Thyroid gland (tissue), 4 donors: ENCODE results near the gene CIROP. TPM values are rescaled to one million over a fixed set of nuclear protein-coding genes. Genes with fewer than 3 reads are reported as not detected.
A peak's percentile ranks its signal among the peaks of the same experiment; 100 is the strongest.

ENCODE experiments used
- DNase-seq, 2 donors: peaks; one replicate each; pipeline ENCODE4 v3.0.0-alpha.2; 2019
- H3K27ac ChIP-seq, 3 donors: fragments of 200-600 bp; sonication (generic); 1 replicate in 2 of 3; 2 replicates in 1 of 3; pipeline ENCODE4 v1.5.1; 2016 to 2019; ENCODE audit warnings: mild to moderate bottlenecking in 1 of 3, moderate library complexity in 1 of 3
- H3K27me3 ChIP-seq: fragments of 200-600 bp; sonication (generic); one replicate; pipeline ENCODE4 v1.5.1; 2019
- H3K36me3 ChIP-seq, 2 donors: fragments of 200-600 bp; sonication (generic); one replicate each; pipeline ENCODE4 v1.5.1; 2016 to 2019
- H3K4me1 ChIP-seq, 2 donors: fragments of 200-600 bp; sonication (generic); one replicate each; pipeline ENCODE4 v1.5.1; 2017 to 2019
- H3K4me3 ChIP-seq, 3 donors: fragments of 200-600 bp; sonication (generic); replicated peaks in 1 of 3; 1 replicate in 2 of 3; 2 replicates in 1 of 3; pipeline ENCODE4 v1.5.1; 2016; ENCODE audit warnings: mild to moderate bottlenecking in 1 of 3
- H3K9me3 ChIP-seq: fragments of 200-600 bp; sonication (generic); one replicate; pipeline ENCODE4 v1.5.1; 2017
- POLR2A ChIP-seq, 2 donors: fragments of 450-650 bp; IDR thresholded peaks; one replicate each; pipeline ENCODE4 v1.6.1; 2017; ENCODE audit warnings: antibody characterized with exemption in 2 of 2, mild to moderate bottlenecking in 2 of 2, moderate library complexity in 1 of 2
- WGBS, 2 donors: methylation state at CpG; one replicate each; pipeline ENCODE4 v1.1.5; 2017; 5-methylcytosine and 5-hydroxymethylcytosine counted together
- intact Hi-C: fragments of 100-400 bp; cut with DNase I; formaldehyde crosslinking; loops from one replicate; pipeline ENCODE4 v1.15.1; 2023
- total RNA-seq, 4 donors: library from RNA; depleted of rRNA; stranded (reverse); fragments of >200 nt; gene quantifications; one replicate each; pipeline ENCODE4 v1.2.3, GENCODE V29; 2016
- TF ChIP-seq, protein P1 (sequence below), 6 experiments: fragments of 200-600 bp in 3 of 6; fragments of 450-650 bp in 3 of 6; sonication (generic) in 3 of 6; IDR thresholded peaks; one replicate each; pipeline ENCODE4 v1.5.1; 2016 to 2019; ENCODE audit warnings: antibody characterized with exemption in 6 of 6, mild to moderate bottlenecking in 2 of 6, inconsistent platforms in 1 of 6, moderate library complexity in 1 of 6

The CIROP gene
- total RNA-seq, 4 donors from 2014 or later: 0.11 TPM; not detected in 3

DNA sequence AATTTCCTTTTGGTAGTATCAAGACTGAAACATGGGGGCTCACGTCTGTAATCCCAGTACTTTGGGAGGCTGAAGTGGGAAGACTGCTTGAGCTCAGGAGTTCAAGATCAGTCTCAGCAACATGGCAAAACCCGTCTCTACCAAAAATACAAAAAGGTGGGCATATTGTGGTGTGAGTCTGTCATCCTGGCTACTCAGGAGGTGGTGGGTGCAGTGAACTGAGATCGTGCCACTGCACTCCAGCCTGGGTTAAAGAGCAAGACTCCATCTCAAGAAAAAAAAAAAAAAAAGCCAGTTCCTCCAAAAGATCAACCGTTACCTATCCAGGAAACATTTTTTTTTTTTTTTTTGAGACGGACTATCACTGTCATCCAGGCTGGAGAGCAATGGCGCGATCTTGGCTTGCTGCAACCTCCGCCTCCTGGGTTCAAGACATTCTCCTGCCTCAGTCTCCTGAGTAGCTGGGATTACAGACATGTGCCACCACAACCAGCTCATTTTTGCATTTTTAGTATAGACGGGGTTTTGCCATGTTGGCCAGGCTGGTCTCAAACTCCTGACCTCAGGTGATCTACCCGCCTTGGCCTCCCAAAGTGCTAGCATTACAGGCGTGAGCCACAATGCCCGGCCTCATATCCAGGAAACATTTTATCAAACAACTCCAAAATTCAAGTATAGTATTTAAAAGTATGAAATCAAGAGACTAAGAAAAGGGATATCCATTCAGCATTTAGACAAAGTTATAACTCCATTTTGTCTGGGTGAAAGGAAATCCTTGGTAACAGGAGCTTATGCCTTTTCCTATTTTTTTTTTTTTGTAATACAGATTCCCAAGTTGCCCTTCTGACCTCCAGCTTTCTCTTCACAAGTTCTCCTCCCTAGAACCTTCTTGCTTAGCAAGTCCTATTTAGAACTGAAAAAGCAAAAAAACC, 13.2 kb downstream of the CIROP start:
- Histone ChIP-seq H3K9me3 (no peaks in the 10 kb centered on the region), H3K4me3 (no peak overlapping the region), H3K27ac (peak overlapping the region in 2 of 3 donors; percentile 57 to 67), H3K36me3 (peaks cover 28 to 39% of the 10 kb centered on the region in 2 donors), H3K27me3 (no peaks in the 10 kb centered on the region), H3K4me1 (peaks cover 34 to 40% of the 10 kb centered on the region in 2 donors)
- WGBS, 2 donors: 86% methylated on average over 12 of the region's 12 CpGs
- no peak for DNase-seq
- intact Hi-C loops: no loop called here
- no peak for TF ChIP-seq POLR2A (IDR thresholded peaks at IDR 0.05)
- TF ChIP-seq, protein P1, sequence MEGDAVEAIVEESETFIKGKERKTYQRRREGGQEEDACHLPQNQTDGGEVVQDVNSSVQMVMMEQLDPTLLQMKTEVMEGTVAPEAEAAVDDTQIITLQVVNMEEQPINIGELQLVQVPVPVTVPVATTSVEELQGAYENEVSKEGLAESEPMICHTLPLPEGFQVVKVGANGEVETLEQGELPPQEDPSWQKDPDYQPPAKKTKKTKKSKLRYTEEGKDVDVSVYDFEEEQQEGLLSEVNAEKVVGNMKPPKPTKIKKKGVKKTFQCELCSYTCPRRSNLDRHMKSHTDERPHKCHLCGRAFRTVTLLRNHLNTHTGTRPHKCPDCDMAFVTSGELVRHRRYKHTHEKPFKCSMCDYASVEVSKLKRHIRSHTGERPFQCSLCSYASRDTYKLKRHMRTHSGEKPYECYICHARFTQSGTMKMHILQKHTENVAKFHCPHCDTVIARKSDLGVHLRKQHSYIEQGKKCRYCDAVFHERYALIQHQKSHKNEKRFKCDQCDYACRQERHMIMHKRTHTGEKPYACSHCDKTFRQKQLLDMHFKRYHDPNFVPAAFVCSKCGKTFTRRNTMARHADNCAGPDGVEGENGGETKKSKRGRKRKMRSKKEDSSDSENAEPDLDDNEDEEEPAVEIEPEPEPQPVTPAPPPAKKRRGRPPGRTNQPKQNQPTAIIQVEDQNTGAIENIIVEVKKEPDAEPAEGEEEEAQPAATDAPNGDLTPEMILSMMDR (IDR thresholded peaks at IDR 0.05): no peak

DNA sequence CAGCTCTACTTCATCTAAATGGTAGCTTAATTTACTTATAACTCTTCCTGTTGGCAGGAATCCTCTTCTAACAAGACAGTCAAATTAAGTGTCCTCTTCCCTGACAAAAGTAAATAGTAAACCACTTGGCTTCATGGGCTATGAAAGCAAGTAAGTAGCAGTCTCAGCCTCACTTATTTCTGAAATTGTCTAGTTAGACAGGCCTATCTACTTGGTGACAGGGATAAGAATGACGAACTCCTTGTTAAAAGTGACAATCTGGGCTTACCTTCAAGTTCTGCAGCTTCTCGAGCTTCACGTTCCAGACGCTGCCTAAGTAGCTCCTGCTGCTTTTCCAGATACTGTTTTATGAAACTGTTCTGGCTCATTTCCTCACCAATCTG, 14.5 kb downstream of the CIROP start:
- Histone ChIP-seq H3K27me3 (no peaks in the 10 kb centered on the region), H3K36me3 (peaks cover 40 to 42% of the 10 kb centered on the region in 2 donors), H3K4me1 (peaks cover 32 to 39% of the 10 kb centered on the region in 2 donors), H3K4me3 (no peak overlapping the region), H3K27ac (peak overlapping the region; percentile 28 to 67 (median 57)), H3K9me3 (no peaks in the 10 kb centered on the region)
- intact Hi-C loops: no loop called here
- TF ChIP-seq, protein P1 (IDR thresholded peaks at IDR 0.05): no peak
- no peak for TF ChIP-seq POLR2A (IDR thresholded peaks at IDR 0.05)
- 30 to 36% methylated on average over 4 of the region's 4 CpGs for WGBS, 2 donors
- DNase-seq: peak in 1 of 2 donors; percentile 39

DNA sequence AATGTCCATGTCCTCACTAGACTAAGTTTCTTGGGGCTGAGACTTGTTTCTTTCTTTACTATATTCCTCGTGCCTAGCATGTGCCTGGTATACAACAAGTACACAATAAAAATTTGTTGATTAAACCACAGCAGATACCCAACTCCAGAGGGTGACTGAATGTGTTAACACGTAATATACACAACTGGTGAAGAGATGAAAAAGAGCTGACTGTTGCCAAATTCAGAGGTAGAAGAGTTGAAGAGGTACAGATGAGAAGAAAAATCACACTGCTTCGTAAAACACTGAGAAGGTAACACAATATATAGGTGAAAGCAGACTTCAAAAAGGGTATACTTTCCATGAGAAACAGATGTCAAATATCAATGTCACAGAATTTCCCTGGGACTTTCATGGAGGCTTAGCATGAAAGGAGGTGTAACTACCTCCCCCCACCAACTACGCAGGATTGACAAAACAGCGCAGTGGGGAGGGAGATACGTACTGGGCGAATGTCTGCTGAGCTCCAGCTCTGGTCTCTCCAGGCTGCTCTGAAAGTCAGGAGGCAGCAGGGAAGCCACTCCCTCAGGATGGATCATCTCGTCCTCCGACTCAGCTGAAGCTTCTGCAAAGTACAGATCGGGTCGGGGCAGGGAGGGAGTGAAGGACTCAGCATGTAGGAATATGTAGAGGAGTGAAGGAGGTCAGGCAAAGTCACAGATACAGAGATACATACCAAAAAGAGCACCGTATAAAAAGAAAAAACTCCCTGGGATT, 15.1 kb downstream of the CIROP start:
- no peak for DNase-seq
- Histone ChIP-seq H3K4me1 (peaks cover 32 to 39% of the 10 kb centered on the region in 2 donors), H3K36me3 (peaks cover 46% of the 10 kb centered on the region in 2 donors), H3K27ac (peak overlapping the region; percentile 28 to 67 (median 57)), H3K9me3 (no peaks in the 10 kb centered on the region), H3K4me3 (no peak overlapping the region), H3K27me3 (no peaks in the 10 kb centered on the region)
- intact Hi-C loops: no loop called here
- 84 to 85% methylated on average over 12 of the region's 12 CpGs for WGBS, 2 donors
- no peak for TF ChIP-seq POLR2A (IDR thresholded peaks at IDR 0.05)
- TF ChIP-seq, protein P1 (IDR thresholded peaks at IDR 0.05): no peak

DNA sequence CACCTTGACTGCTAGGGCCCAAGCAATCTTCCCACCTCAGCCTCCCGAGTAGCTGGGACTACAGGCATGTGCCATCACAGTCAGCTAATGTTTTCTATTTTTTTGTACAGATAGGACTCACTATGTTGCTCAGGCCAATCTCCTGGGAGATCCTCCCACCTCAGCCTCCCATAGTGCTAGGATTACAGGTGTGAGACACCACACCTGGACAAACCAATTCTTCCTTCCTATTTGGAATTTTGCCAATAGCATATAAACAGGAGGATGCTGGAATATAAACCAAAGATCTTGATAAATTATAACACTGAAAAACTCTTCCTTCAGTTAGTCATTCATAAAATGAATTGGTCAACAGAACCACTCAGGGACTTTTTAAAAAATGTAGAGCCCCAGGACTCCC, 18.2 kb downstream of the CIROP start:
- Histone ChIP-seq H3K27ac (no peak overlapping the region), H3K9me3 (no peaks in the 10 kb centered on the region), H3K4me3 (no peak overlapping the region), H3K36me3 (peaks cover 38 to 60% of the 10 kb centered on the region in 2 donors), H3K4me1 (peaks cover 10 to 19% of the 10 kb centered on the region in 2 donors), H3K27me3 (no peaks in the 10 kb centered on the region)
- WGBS, 2 donors: 85 to 100% methylated on average over 1 of the region's 1 CpG
- TF ChIP-seq, protein P1 (IDR thresholded peaks at IDR 0.05): no peak
- TF ChIP-seq POLR2A (IDR thresholded peaks at IDR 0.05): no peak
- DNase-seq: no peak
- intact Hi-C loops: no loop called here
